MCF 10A (cell line): Measurements from ENCODE around the gene SNX27. TPM values are rescaled to one million over a fixed set of nuclear protein-coding genes. Genes with fewer than 3 reads are reported as not detected.

Source experiments
- BruUV-seq: library from RNA; stranded (reverse); fragments of 400-500 nt; replicated peaks from 2 replicates; lab custom pipeline; 2021; lab: Mats Ljungman, UMichigan
- CTCF ChIA-PET: fragments of 300-600 bp; sonication (Branson Sonifier 250); formaldehyde crosslinking; extraction: SDS; loops from one replicate; lab custom pipeline; 2021; ENCODE audit warnings: antibody characterized with exemption, inconsistent platforms; lab: Yijun Ruan, JAX
- POLR2A ChIA-PET: fragments of 300-600, 350-650 bp; sonication (Branson Sonifier 250); formaldehyde crosslinking; extraction: SDS; loops from one replicate; lab custom pipeline; 2020; ENCODE audit warnings: antibody characterized with exemption, inconsistent platforms; lab: Yijun Ruan, JAX
- DNase-seq: peaks from one replicate; pipeline ENCODE4 v3.0.0-alpha.2; 2018; ENCODE audit not compliant: unreplicated experiment
- H3K27ac Mint-ChIP-seq: one replicate; pipeline ENCODE4 v1.8.0; 2022; ENCODE audit warnings: mild to moderate bottlenecking, low read depth, mixed read lengths; ENCODE audit not compliant: unreplicated experiment
- H3K27me3 Mint-ChIP-seq: one replicate; pipeline ENCODE4 v1.8.0; 2022; ENCODE audit warnings: mixed read lengths; ENCODE audit not compliant: insufficient read depth, unreplicated experiment
- H3K36me3 Mint-ChIP-seq: one replicate; pipeline ENCODE4 v1.8.0; 2022; ENCODE audit warnings: mild to moderate bottlenecking, moderate library complexity, mixed read lengths; ENCODE audit not compliant: insufficient read depth, unreplicated experiment
- H3K4me1 Mint-ChIP-seq: one replicate; pipeline ENCODE4 v1.8.0; 2022; ENCODE audit warnings: mixed read lengths; ENCODE audit not compliant: insufficient read depth, unreplicated experiment
- H3K4me3 Mint-ChIP-seq: one replicate; pipeline ENCODE4 v1.8.0; 2022; ENCODE audit warnings: mild to moderate bottlenecking, moderate library complexity, mixed read lengths; ENCODE audit not compliant: unreplicated experiment
- H3K9me3 Mint-ChIP-seq: one replicate; pipeline ENCODE4 v1.8.0; 2022; ENCODE audit warnings: mixed read lengths; ENCODE audit not compliant: unreplicated experiment
- CTCF ChIP-seq: fragments of 200-600 bp; IDR thresholded peaks from one replicate; pipeline ENCODE4 v1.8.0; 2022; ENCODE audit warnings: antibody characterized with exemption, mild to moderate bottlenecking; ENCODE audit not compliant: unreplicated experiment
- intact Hi-C: fragments of 100-400 bp; cut with micrococcal nuclease; formaldehyde crosslinking; loops from 2 replicates; pipeline ENCODE4 v1.14.1; 2022
- total RNA-seq: library from RNA; stranded (reverse); gene quantifications from 2 replicates; pipeline ENCODE4 v1.2.3, GENCODE V29; 2022

Gene SNX27
- total RNA-seq, 1 experiment from 2014 or later: 36.9 TPM

GRCh38 chr1:151604291-151604690, 7.6 kb upstream of the SNX27 start:
- ChIA-PET CTCF (interaction anchor here (0.7 to 10.7 kb wide), 4 partner anchors 9 to 130 kb away, joined by 3 to 107 read pairs (median 4); no protein-coding TSS in a partner anchor), POLR2A (interaction anchor here (1.3 to 1.5 kb wide), 2 partner anchors 19 to 77 kb away, joined by 3 to 5 read pairs; no protein-coding TSS in a partner anchor)
- no peaks in the 10 kb centered on the region for H3K9me3 Mint-ChIP-seq
- H3K4me1 Mint-ChIP-seq: peaks cover 24% of the 10 kb centered on the region
- H3K36me3 Mint-ChIP-seq: peaks cover 5% of the 10 kb centered on the region
- TF ChIP-seq CTCF: no peak
- no peak for DNase-seq
- no peak overlapping the region for H3K27ac Mint-ChIP-seq
- H3K27me3 Mint-ChIP-seq: no peaks in the 10 kb centered on the region
- intact Hi-C loops: no loop called here
- no TSS peak for BruUV-seq
- H3K4me3 Mint-ChIP-seq: no peak overlapping the region

GRCh38 chr1:151606384-151606783, 5.5 kb upstream of the SNX27 start:
- no peak for TF ChIP-seq CTCF
- Mint-ChIP-seq H3K9me3 (no peaks in the 10 kb centered on the region), H3K36me3 (peaks cover 5% of the 10 kb centered on the region), H3K27me3 (no peaks in the 10 kb centered on the region), H3K4me1 (peaks cover 28% of the 10 kb centered on the region), H3K27ac (peak overlapping the region; percentile 17), H3K4me3 (no peak overlapping the region)
- intact Hi-C loops: no loop called here
- BruUV-seq: no TSS peak
- DNase-seq: peak; percentile 96
- ChIA-PET POLR2A (interaction anchor here (1.0 to 2.2 kb wide), 3 partner anchors 9 to 67 kb away, joined by 3 to 8 read pairs (median 4); no protein-coding TSS in a partner anchor), CTCF (interaction anchor here (0.6 to 10.7 kb wide), 5 partner anchors 11 to 428 kb away, joined by 3 to 107 read pairs (median 3); no protein-coding TSS in a partner anchor)

GRCh38 chr1:151606857-151607256, 5.0 kb upstream of the SNX27 start:
- POLR2A ChIA-PET: interaction anchor here (0.6 to 2.2 kb wide), 2 partner anchors 9 to 58 kb away, joined by 3 to 8 read pairs; no protein-coding TSS in a partner anchor
- H3K36me3 Mint-ChIP-seq: peaks cover 5% of the 10 kb centered on the region
- no peaks in the 10 kb centered on the region for H3K27me3 Mint-ChIP-seq
- no TSS peak for BruUV-seq
- intact Hi-C loops: no loop called here
- DNase-seq: no peak
- peaks cover 33% of the 10 kb centered on the region for H3K4me1 Mint-ChIP-seq
- TF ChIP-seq CTCF: no peak
- CTCF ChIA-PET: interaction anchor here (0.6 to 10.7 kb wide), 3 partner anchors 12 to 428 kb away, joined by 3 to 107 read pairs (median 3); no protein-coding TSS in a partner anchor
- H3K4me3 Mint-ChIP-seq: no peak overlapping the region
- H3K27ac Mint-ChIP-seq: peak overlapping the region; percentile 17
- no peaks in the 10 kb centered on the region for H3K9me3 Mint-ChIP-seq

- Mint-ChIP-seq H3K27ac (no peak overlapping the region), H3K9me3 (no peaks in the 10 kb centered on the region), H3K27me3 (no peaks in the 10 kb centered on the region), H3K4me1 (peaks cover 53% of the 10 kb centered on the region), H3K4me3 (no peak overlapping the region), H3K36me3 (peaks cover 5% of the 10 kb centered on the region)
- CTCF ChIA-PET: interaction anchor here (0.6 to 10.7 kb wide), 10 partner anchors 15 to 226 kb away, joined by 3 to 107 read pairs (median 4); no protein-coding TSS in a partner anchor
- intact Hi-C loops: no loop called here
- POLR2A ChIA-PET: interaction anchor here (0.6 to 3.2 kb wide), 11 partner anchors 10 to 337 kb away, joined by 3 to 17 read pairs (median 4); partner anchors contain the start of genes MRPL9 and TUFT1
- TF ChIP-seq CTCF: no peak
- no TSS peak for BruUV-seq
- no peak for DNase-seq
Measured at GRCh38 chr1:151610142-151610541, 1.7 kb upstream of the SNX27 start.
